K562 (cell line): ENCODE measurements around the gene DAB2. TPM values are rescaled to one million over a fixed set of nuclear protein-coding genes. Genes with fewer than 3 reads are reported as not detected.

Source experiments
- ATAC-seq: fragments of 200-7000 bp; cut with Tn5 transposase; 3 replicates; pipeline ENCODE4 v1.9.1; 2020; ENCODE audit warnings: moderate library complexity
- BruUV-seq: library from RNA; stranded (reverse); fragments of 400-500 nt; replicated peaks from 2 replicates; lab custom pipeline; 2021; lab: Mats Ljungman, UMichigan
- CTCF ChIA-PET: fragments of 300-600 bp; formaldehyde crosslinking; extraction: SDS; loops from one replicate; lab custom pipeline; 2021; ENCODE audit warnings: low intra/inter-chr PET ratio; lab: Yijun Ruan, JAX
- POLR2A ChIA-PET: fragments of 300-600, 350-650 bp; sonication (Branson Sonifier 250); formaldehyde crosslinking; extraction: SDS; loops from one replicate; lab custom pipeline; 2021; ENCODE audit warnings: antibody characterized with exemption, inconsistent platforms; lab: Yijun Ruan, JAX
- DNase-seq, 4 experiments: peaks; one replicate each; pipeline versions ENCODE4 v3.0.0 to v3.0.0-alpha.2; 2011 to 2018; ENCODE audit warnings: low spot score in 3 of 4, mixed read lengths in 3 of 4; ENCODE audit errors: extremely low read depth in 1 of 4
- FAIRE-seq: peaks from 2 replicates; lab custom pipeline; 2011; peaks lifted over from hg19 to GRCh38; lab: Jason Lieb, UNC
- H2AFZ ChIP-seq: 2 replicates; pipeline ENCODE4 v1.6.0; 2011; ENCODE audit warnings: low read depth, low read length, control low read depth, inconsistent platforms
- H3K27ac ChIP-seq: fragments of 200-600 bp; 3 replicates; pipeline ENCODE4 v1.8.0; 2011; ENCODE audit warnings: low read depth, mild to moderate bottlenecking, control low read depth, inconsistent platforms, low read length, moderate library complexity, mixed read lengths; ENCODE audit errors: extremely low read depth
- H3K27me3 ChIP-seq, 2 experiments: fragments of 300-600 bp in 1 of 2; 2 replicates in 1 of 2; 3 replicates in 1 of 2; pipeline versions ENCODE4 v1.6.0 to v1.8.0; 2011; ENCODE audit warnings: inconsistent platforms in 2 of 2, low read length in 2 of 2, mild to moderate bottlenecking in 1 of 2, mixed read lengths in 1 of 2, moderate library complexity in 1 of 2; ENCODE audit not compliant: control insufficient read depth in 2 of 2, insufficient read depth in 2 of 2
- H3K36me3 ChIP-seq: fragments of 300-600 bp; 3 replicates; pipeline ENCODE4 v1.8.0; 2011; ENCODE audit warnings: mild to moderate bottlenecking, low read length, inconsistent platforms; ENCODE audit not compliant: control insufficient read depth, insufficient read depth
- H3K4me1 ChIP-seq, 2 experiments: fragments of 200-600 bp in 1 of 2; replicated peaks in 1 of 2; 2 replicates in 1 of 2; 3 replicates in 1 of 2; pipeline versions ENCODE4 v1.5.1 to v1.8.0; 2011; ENCODE audit warnings: inconsistent platforms in 2 of 2, low read length in 2 of 2, mild to moderate bottlenecking in 1 of 2, mixed read lengths in 1 of 2, moderate library complexity in 1 of 2; ENCODE audit not compliant: control insufficient read depth in 2 of 2, insufficient read depth in 2 of 2
- H3K4me2 ChIP-seq: 2 replicates; pipeline ENCODE4 v1.6.1; 2011; ENCODE audit warnings: low read length, control low read depth, inconsistent platforms, mixed read lengths; ENCODE audit not compliant: insufficient read depth
- H3K4me3 ChIP-seq: fragments of 200-600 bp; sonication (generic), shearing (Covaris generic); 2 replicates; pipeline ENCODE4 v1.5.1; 2016; ENCODE audit warnings: control low read depth, inconsistent platforms
- H3K79me2 ChIP-seq: fragments of 200-600 bp; 3 replicates; pipeline ENCODE4 v1.8.0; 2011; ENCODE audit warnings: low read length, inconsistent platforms; ENCODE audit not compliant: control insufficient read depth, insufficient read depth
- H3K9ac ChIP-seq, 2 experiments: 2 replicates each; pipeline versions ENCODE4 v1.6.0 to v1.6.1; 2011; ENCODE audit warnings: low read depth in 2 of 2, low read length in 2 of 2, control low read depth in 1 of 2, inconsistent platforms in 1 of 2, mild to moderate bottlenecking in 1 of 2, mixed read lengths in 1 of 2; ENCODE audit not compliant: insufficient read depth in 1 of 2
- H3K9me1 ChIP-seq: one replicate; pipeline ENCODE4 v1.6.0; 2011; ENCODE audit warnings: inconsistent platforms, mild to moderate bottlenecking, low read length, moderate library complexity; ENCODE audit not compliant: control insufficient read depth, insufficient read depth
- H3K9me3 ChIP-seq: replicated peaks from 2 replicates; pipeline ENCODE4 v1.5.1; 2011; ENCODE audit warnings: low read depth, low read length, inconsistent platforms; ENCODE audit not compliant: control insufficient read depth, insufficient read depth
- H4K20me1 ChIP-seq: replicated peaks from 2 replicates; pipeline ENCODE4 v1.6.1; 2011; ENCODE audit warnings: low read length, inconsistent platforms, mixed read lengths; ENCODE audit not compliant: control insufficient read depth, insufficient read depth
- ARHGAP35 ChIP-seq: fragments of 450-650 bp; IDR thresholded peaks from 2 replicates; pipeline ENCODE4 v1.6.1; 2018; ENCODE audit not compliant: partially characterized antibody
- ARID2 ChIP-seq: fragments of 450-650 bp; IDR thresholded peaks from 2 replicates; pipeline ENCODE4 v1.6.1; 2017; ENCODE audit warnings: antibody characterized with exemption, mild to moderate bottlenecking
- BCOR ChIP-seq: fragments of 450-650 bp; IDR thresholded peaks from 2 replicates; pipeline ENCODE4 v1.6.1; 2016
- FIP1L1 ChIP-seq: fragments of 200-400 bp; formaldehyde crosslinking; IDR thresholded peaks from 2 replicates; pipeline ENCODE4 v1.6.1; 2018; ENCODE audit warnings: mild to moderate bottlenecking, low read depth, low read length; ENCODE audit not compliant: poor library complexity, severe bottlenecking
- FOXK2 ChIP-seq, 2 experiments: fragments of 450-650 bp; IDR thresholded peaks in 1 of 2; conservative IDR thresholded peaks in 1 of 2; 2 replicates each; pipeline ENCODE4 v1.6.1; 2016; ENCODE audit warnings: low read depth in 2 of 2, mild to moderate bottlenecking in 1 of 2
- LARP7 ChIP-seq: fragments of 450-650 bp; IDR thresholded peaks from 2 replicates; pipeline ENCODE4 v1.6.1; 2016
- MAFG ChIP-seq: fragments of 450-650 bp; conservative IDR thresholded peaks from 2 replicates; pipeline ENCODE4 v1.6.1; 2016; ENCODE audit warnings: missing genetic modification characterization, missing compliant biosample characterization
- MCM3 ChIP-seq: fragments of 450-650 bp; IDR thresholded peaks from 2 replicates; pipeline ENCODE4 v1.6.1; 2016
- NCOR1 ChIP-seq: fragments of 450-650 bp; IDR thresholded peaks from 2 replicates; pipeline ENCODE4 v1.6.1; 2016; ENCODE audit warnings: mild to moderate bottlenecking, moderate library complexity
- NELFE ChIP-seq: IDR thresholded peaks from 2 replicates; pipeline ENCODE4 v1.6.1; 2011; ENCODE audit warnings: mild to moderate bottlenecking; ENCODE audit not compliant: insufficient read depth, insufficient read length
- PHF20 ChIP-seq: fragments of 450-650 bp; IDR thresholded peaks from 2 replicates; pipeline ENCODE4 v1.6.1; 2018; ENCODE audit not compliant: partially characterized antibody
- STAT5A ChIP-seq: IDR thresholded peaks from 2 replicates; pipeline ENCODE4 v1.6.1; 2012; ENCODE audit warnings: low read length, inconsistent platforms, borderline replicate concordance
- SUPT5H ChIP-seq: fragments of 450-650 bp; IDR thresholded peaks from 2 replicates; pipeline ENCODE4 v1.6.1; 2016
- ZFP30 ChIP-seq: fragments of 250-450 bp; sonication (Bioruptor Pico); IDR thresholded peaks from 2 replicates; pipeline ENCODE4 v1.8.0; 2022; ENCODE audit warnings: moderate library complexity, mild to moderate bottlenecking, inconsistent platforms, borderline replicate concordance
- WGBS: fragments of 100-300 bp; shearing (Covaris generic); methylation state at CpG from one replicate; pipeline ENCODE4 v1.1.6; 2016; ENCODE audit warnings: low coverage, mixed read lengths; ENCODE audit not compliant: insufficient coverage; ENCODE audit errors: missing lambda C conversion rate; 5-methylcytosine and 5-hydroxymethylcytosine counted together
- in situ Hi-C: fragments of 300-500 bp; cut with MboI; formaldehyde crosslinking; loops from 4 replicates; pipeline ENCODE4 v1.15.0; 2018; ENCODE audit warnings: inconsistent platforms, mixed read lengths
- intact Hi-C: fragments of 100-400 bp; cut with micrococcal nuclease; formaldehyde crosslinking; loops from 2 replicates; pipeline ENCODE4 v1.14.2; 2022
- polyA plus RNA-seq, 8 experiments: library from polyadenylated mRNA; depleted of rRNA in 4 of 8; stranded (reverse) in 5 of 8; unstranded in 3 of 8; fragments of >200 nt; fragmentation: Nextera tagmentation in 2 of 8; fragmentation: Illumina TruSeq in 1 of 8; extraction: Ambion mirVana in 2 of 8; extraction: Trizol in 1 of 8; gene quantifications; 2 replicates each; pipeline versions ENCODE4 v1.2.1 to v1.2.3, GENCODE V29; 2011 to 2014; ENCODE audit warnings: inconsistent platforms in 1 of 8, missing spikeins in 1 of 8
- total RNA-seq, 7 experiments: library from RNA; depleted of rRNA in 6 of 7; stranded (reverse); fragments of >200 nt in 6 of 7; fragmentation: Illumina TruSeq in 2 of 7; extraction: Trizol in 2 of 7; gene quantifications; 2 replicates each; pipeline versions ENCODE4 v1.2.1 to v1.2.3, GENCODE V29; 2011 to 2021; ENCODE audit warnings: low replicate concordance in 1 of 7
- TF ChIP-seq, protein P1 (sequence below): sonication (generic); formaldehyde crosslinking; IDR thresholded peaks from 2 replicates; pipeline ENCODE4 v1.8.0; 2022; ENCODE audit warnings: mild to moderate bottlenecking, missing genetic modification reagents, borderline replicate concordance
- TF ChIP-seq, protein P2 (sequence below): sonication (generic); formaldehyde crosslinking; IDR thresholded peaks from 2 replicates; pipeline ENCODE4 v1.8.0; 2022; ENCODE audit warnings: mild to moderate bottlenecking, missing genetic modification reagents

Gene DAB2
- total and polyA plus RNA-seq, 9 of the 15 experiments (the other 6 are each of a cell fraction or from before 2014, with no cell fraction given) = 6.6 to 29.9 (median 24.1) TPM

DNA sequence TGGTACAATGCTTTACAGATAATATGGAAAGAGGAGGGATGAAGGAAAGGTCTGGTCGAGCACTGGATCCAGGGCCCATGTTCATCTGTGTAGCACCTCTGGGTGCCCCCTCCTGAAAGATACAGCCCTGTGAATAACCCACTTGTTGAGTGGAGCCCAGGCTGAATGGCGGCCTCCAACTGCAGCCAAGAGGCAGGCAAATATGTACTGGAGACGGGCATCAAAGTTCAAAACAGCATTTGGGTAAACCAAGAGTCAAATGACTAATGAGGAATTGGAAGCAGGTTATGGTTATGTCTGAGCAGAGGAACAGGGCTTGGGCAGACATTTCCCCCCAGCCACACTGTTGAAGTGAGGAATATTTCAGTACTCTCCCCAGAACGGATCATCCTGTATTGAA lies 61.6 kb downstream of the DAB2 start:
- H3K79me2 ChIP-seq = no peaks in the 10 kb centered on the region
- TF ChIP-seq ZFP30 (CRISPR knock-in tag) = no peak
- TF ChIP-seq MCM3 = no peak
- TF ChIP-seq LARP7 = no peak
- no peak overlapping the region for H3K4me3 ChIP-seq
- ChIA-PET POLR2A (interaction anchor here (0.6 kb wide), 1 partner anchor 1378 kb away, joined by 3 read pairs; no protein-coding TSS in a partner anchor), CTCF (interaction anchor here (0.6 kb wide), 1 partner anchor 204 kb away, joined by 4 read pairs; no protein-coding TSS in a partner anchor)
- H2AFZ ChIP-seq = no peak overlapping the region
- no peak overlapping the region for H3K9ac ChIP-seq
- H4K20me1 ChIP-seq = no peaks in the 10 kb centered on the region
- no peak overlapping the region for H3K4me2 ChIP-seq
- DNase-seq = no peak
- no peak; the same call in 2 of the 3 replicates for ATAC-seq
- 4% methylated on average over 4 of the region's 4 CpGs for WGBS
- peaks cover 0 to 4% of the 10 kb centered on the region in 2 experiments; a peak in 1 of 5 replicates for H3K27me3 ChIP-seq
- no peak for FAIRE-seq
- H3K4me1 ChIP-seq = no peaks in the 10 kb centered on the region
- in situ Hi-C loops (no loop called here), intact Hi-C loops (no loop called here)
- peaks cover 3% of the 10 kb centered on the region; the same call in 1 of the 2 replicates for H3K9me3 ChIP-seq
- no TSS peak for BruUV-seq
- no peaks in the 10 kb centered on the region for H3K36me3 ChIP-seq
- H3K27ac ChIP-seq = no peak overlapping the region
- no peaks in the 10 kb centered on the region for H3K9me1 ChIP-seq

DNA sequence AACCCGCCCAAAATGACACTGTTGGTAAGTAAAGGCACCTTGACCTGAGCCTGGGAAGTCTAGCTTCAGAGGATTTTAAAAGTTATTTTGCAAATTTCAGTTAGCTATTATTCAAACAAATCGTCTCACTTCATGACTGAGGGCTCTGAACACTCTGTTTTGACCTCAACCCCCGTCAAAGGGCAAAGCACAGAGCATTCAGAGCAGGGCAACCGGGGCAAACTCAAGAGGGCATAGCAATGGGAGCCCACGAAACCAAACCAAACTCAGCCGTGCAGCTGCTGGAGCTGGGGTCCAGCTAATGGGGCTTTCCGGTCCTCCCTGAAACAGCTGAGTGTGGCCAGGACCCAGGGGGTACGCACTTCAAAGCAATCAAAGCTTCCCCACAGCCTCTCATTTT lies 62.1 kb downstream of the DAB2 start:
- in situ Hi-C loops = no loop called here
- no peak for ATAC-seq
- intact Hi-C loops = no loop called here
- Histone ChIP-seq H3K27ac (no peak overlapping the region), H3K9ac (no peak overlapping the region), H2AFZ (no peak overlapping the region), H3K4me2 (no peak overlapping the region), H3K36me3 (no peaks in the 10 kb centered on the region), H3K4me3 (no peak overlapping the region), H3K79me2 (no peaks in the 10 kb centered on the region), H3K9me1 (no peaks in the 10 kb centered on the region), H3K27me3 (peaks cover 0 to 4% of the 10 kb centered on the region in 2 experiments; a peak in 1 of 5 replicates), H3K4me1 (no peaks in the 10 kb centered on the region), H3K9me3 (peaks cover 3% of the 10 kb centered on the region; the same call in 1 of the 2 replicates), H4K20me1 (no peaks in the 10 kb centered on the region)
- ChIA-PET CTCF (no interaction called here), POLR2A (interaction anchor here (0.6 to 0.9 kb wide), 3 partner anchors 9 to 1379 kb away, joined by 3 to 4 read pairs (median 4); no protein-coding TSS in a partner anchor)
- 5% methylated on average over 8 of the region's 8 CpGs for WGBS
- no TSS peak for BruUV-seq
- no peak for FAIRE-seq
- no peak for DNase-seq
- TF ChIP-seq PHF20 (no peak), SUPT5H (no peak), NCOR1 (no peak), STAT5A (no peak), ARHGAP35 (no peak), BCOR (no peak), FIP1L1 (no peak), NELFE (no peak), FOXK2 (conservative IDR thresholded peaks at IDR 0.05 in 1 of 2, IDR thresholded peaks at IDR 0.05 in 1 of 2; ENCODE audit: low read depth in 2 of 2) (no peak), ARID2 (no peak), MAFG (tag) (no peak)
- TF ChIP-seq, protein P1, sequence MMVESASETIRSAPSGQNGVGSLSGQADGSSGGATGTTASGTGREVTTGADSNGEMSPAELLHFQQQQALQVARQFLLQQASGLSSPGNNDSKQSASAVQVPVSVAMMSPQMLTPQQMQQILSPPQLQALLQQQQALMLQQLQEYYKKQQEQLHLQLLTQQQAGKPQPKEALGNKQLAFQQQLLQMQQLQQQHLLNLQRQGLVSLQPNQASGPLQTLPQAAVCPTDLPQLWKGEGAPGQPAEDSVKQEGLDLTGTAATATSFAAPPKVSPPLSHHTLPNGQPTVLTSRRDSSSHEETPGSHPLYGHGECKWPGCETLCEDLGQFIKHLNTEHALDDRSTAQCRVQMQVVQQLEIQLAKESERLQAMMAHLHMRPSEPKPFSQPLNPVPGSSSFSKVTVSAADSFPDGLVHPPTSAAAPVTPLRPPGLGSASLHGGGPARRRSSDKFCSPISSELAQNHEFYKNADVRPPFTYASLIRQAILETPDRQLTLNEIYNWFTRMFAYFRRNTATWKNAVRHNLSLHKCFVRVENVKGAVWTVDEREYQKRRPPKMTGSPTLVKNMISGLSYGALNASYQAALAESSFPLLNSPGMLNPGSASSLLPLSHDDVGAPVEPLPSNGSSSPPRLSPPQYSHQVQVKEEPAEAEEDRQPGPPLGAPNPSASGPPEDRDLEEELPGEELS = no peak
- TF ChIP-seq, protein P2, sequence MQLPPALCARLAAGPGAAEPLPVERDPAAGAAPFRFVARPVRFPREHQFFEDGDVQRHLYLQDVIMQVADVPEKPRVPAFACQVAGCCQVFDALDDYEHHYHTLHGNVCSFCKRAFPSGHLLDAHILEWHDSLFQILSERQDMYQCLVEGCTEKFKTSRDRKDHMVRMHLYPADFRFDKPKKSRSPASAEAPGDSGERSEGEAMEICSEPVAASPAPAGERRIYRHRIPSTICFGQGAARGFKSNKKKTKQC = no peak
